ENCODE measurements around the gene ZNF814.
"Not testable (repeated sequence)": the region's sequence is repeated elsewhere in the genome, so short reads cannot be mapped to it uniquely, and the experiment has no call there.

The ZNF814 gene

DNA sequence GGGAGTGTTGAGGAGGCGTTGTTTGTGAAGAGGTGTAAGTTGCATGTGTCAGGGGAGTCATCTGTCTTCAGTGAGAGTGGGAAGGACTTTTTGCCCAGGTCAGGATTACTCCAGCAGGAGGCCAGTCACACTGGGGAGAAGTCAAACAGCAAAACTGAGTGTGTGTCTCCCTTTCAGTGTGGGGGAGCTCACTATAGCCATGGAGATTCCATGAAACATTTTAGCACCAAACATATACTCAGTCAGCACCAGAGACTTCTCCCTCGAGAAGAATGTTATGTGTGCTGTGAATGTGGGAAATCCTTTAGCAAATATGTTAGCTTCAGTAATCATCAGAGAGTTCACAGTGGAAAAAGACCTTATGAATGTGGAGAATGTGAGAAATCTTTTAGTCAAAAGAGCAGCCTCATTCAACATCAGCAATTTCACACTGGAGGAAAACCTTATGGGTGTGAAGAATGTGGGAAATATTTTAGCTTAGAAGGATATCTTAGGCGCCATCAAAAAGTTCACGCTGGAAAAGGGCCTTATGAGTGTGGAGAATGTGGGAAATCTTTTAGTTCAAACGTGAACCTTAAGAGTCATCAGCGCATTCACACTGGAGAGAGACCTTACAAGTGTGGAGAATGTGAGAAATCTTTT is 47.6 kb downstream of the ZNF814 start:
- no peak overlapping the region for H3K4me3 Mint-ChIP-seq
- no peaks in the 10 kb centered on the region for H3K27me3 Mint-ChIP-seq
- peaks cover 11% of the 10 kb centered on the region for H3K36me3 Mint-ChIP-seq
- peaks cover 2% of the 10 kb centered on the region for H3K4me1 Mint-ChIP-seq
- ATAC-seq (ENCODE audit: low read depth), result no peak
- no peak for DNase-seq (ENCODE audit: low spot score in 2 of 2)
- no peak overlapping the region for H3K27ac Mint-ChIP-seq
- H3K9me3 Mint-ChIP-seq, result no peaks in the 10 kb centered on the region

DNA sequence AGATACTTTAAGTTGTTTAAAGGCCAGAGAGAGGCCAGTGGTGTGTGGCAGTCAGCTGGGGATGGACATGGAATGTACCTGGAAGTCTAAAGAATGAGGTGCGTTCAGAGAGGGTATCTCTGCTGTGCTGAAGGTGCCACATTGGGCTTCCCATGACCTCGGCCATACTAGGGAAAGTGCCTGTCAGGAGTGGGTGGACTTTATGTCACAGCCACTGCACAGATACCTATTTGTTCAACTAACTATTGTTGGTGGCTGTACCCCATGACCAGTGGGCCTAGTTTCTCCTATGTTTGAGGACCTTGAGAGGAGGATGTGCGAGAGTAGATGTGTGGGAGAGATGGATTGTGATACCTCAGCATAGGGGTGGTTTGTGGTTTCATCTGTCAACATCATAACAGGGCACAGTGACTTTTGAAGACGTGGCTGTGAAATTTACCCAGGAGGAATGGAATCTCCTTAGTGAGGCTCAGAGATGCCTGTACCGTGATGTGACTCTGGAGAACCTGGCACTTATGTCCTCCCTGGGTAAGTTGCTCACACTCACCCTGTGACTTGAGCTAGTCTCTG is 50.1 kb downstream of the ZNF814 start:
- not testable (repeated sequence) for DNase-seq (ENCODE audit: low spot score in 2 of 2); ATAC-seq (ENCODE audit: low read depth); H3K9me3 Mint-ChIP-seq; H3K4me3 Mint-ChIP-seq; H3K4me1 Mint-ChIP-seq; H3K27me3 Mint-ChIP-seq
- Mint-ChIP-seq H3K36me3 (peaks cover 11% of the 10 kb centered on the region), H3K27ac (peak overlapping the region; percentile 78)

DNA sequence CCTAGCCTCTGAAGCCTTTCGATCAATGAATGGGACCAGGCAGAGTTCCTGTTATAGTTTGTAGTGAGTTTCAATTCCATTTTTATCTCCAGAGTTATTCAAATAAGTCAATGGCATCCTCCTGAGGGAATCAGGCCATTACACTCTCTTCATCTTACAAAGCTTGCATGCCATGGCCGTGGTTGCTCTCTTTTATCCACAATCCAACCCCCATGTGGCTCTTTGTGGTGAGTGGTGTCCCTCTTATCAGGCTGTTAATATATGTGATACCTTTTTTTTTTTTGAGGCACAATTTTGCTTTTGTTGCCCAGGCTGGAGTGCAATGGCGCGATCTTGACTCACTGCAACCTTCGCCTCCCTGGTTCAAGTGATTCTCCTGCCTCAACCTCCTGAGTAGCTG is 51.8 kb downstream of the ZNF814 start:
- not testable (repeated sequence) for H3K27me3 Mint-ChIP-seq; DNase-seq (ENCODE audit: low spot score in 2 of 2); ATAC-seq (ENCODE audit: low read depth); H3K9me3 Mint-ChIP-seq; H3K4me1 Mint-ChIP-seq; H3K27ac Mint-ChIP-seq; H3K4me3 Mint-ChIP-seq
- H3K36me3 Mint-ChIP-seq, result peaks cover 11% of the 10 kb centered on the region

DNA sequence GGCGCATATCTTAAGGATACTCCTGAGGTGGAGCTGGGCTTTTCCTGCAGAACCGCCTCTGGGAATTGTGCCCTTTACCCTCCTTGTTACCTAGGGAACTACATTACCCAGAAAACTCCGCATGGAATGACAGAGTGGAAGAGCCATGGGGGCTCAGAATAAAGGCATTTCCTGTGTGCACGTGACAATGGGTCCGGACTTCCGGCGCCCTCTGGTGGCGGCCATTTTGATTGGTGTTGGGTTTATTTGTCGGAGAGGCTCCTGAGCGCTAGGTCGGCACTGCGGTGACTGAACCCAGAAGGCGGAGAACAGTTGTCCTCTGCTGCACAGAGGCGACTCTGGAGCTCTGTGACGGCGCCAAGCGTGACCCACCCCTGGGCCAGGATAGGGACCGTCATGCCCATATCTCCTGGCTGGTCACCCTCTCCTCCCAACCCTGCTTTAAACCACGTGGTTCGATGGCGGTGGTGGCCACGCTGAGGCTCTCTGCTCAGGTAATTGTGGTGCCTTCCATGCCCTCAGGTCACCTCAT is 58.7 kb downstream of the ZNF814 start, which contains the start of gene ZNF587B:
ZNF587B (plus strand) TSS at position 229 of the 532 bp plus-strand sequence; CDS start at position 459, 230 bp downstream.
- Mint-ChIP-seq H3K27me3 (no peaks in the 10 kb centered on the region), H3K27ac (no peak within 1 kb of the TSS), H3K4me3 (no peak within 1 kb of the TSS), H3K4me1 (peaks cover 13% of the 10 kb centered on the region), H3K9me3 (no peaks in the 10 kb centered on the region), H3K36me3 (peaks cover 17% of the 10 kb centered on the region)
- DNase-seq (ENCODE audit: low spot score in 2 of 2), result no peak
- no peak for ATAC-seq (ENCODE audit: low read depth)

DNA sequence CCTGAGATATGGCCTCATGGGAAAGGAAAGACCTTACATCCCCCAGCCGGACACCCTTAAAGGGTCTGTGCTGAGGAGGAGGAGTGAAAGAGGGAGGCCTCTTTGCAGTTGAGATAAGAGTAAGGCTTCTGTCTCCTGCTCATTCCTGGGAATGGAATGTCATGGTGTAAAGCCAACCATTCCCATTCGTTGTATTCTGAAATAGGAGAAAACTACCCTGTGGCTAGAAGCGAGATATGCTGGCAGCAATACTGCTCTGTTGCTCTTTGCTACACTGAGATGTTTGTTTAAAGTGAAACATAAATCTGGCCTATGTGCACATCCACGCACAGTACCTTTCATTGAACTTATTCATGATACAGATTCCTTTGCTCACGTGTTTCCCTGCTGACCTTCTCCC is 59.5 kb downstream of the ZNF814 start:
- Mint-ChIP-seq H3K4me3 (no peak overlapping the region), H3K27ac (no peak overlapping the region), H3K4me1 (peaks cover 14% of the 10 kb centered on the region), H3K27me3 (no peaks in the 10 kb centered on the region), H3K36me3 (peaks cover 17% of the 10 kb centered on the region), H3K9me3 (no peaks in the 10 kb centered on the region)
- no peak for ATAC-seq (ENCODE audit: low read depth)
- DNase-seq (ENCODE audit: low spot score in 2 of 2), result no peak

DNA sequence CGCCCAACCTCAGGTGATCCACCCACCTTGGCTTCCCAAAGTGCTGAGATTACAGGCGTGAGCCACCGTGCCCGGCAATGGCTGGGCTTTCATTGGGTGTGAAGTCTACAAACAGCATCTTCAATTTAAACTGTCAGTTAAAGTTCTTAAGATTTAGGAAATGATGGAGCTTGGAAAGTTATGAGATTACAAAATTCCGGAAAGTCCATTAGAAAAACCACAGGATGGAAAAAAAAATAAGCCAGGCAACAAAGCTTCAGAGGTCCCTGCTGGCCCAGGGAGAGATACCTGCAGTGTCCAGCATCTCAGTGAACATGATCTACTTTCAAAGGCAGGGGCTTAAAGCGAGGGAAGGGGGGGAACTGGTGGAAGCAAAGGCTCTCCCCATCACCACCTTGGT is 63.3 kb downstream of the ZNF814 start:
- Mint-ChIP-seq H3K27me3 (no peaks in the 10 kb centered on the region), H3K4me3 (no peak overlapping the region), H3K9me3 (no peaks in the 10 kb centered on the region), H3K27ac (no peak overlapping the region), H3K4me1 (peaks cover 40% of the 10 kb centered on the region), H3K36me3 (peaks cover 20% of the 10 kb centered on the region)
- DNase-seq (ENCODE audit: low spot score in 2 of 2) (no peak), ATAC-seq (ENCODE audit: low read depth) (no peak)

DNA sequence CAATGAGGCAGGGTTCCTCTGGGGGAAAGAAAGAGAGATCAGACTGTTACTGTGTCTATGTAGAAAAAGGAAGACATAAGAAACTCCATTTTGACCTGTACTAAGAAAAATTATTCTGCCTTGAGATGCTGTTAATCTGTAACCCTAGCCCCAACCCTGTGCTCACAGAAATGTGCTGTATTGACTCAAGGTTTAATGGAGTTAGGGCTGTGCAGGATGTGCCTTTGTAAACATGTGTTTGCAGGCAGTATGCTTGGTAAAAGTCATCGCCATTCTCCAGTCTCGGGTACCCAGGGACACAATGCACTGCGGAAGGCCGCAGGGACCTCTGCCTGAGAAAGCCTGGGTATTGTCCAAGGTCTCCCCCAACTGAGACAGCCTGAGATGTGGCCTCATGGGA is 65.2 kb downstream of the ZNF814 start:
- not testable (repeated sequence) for ATAC-seq (ENCODE audit: low read depth); H3K4me3 Mint-ChIP-seq; H3K27me3 Mint-ChIP-seq; H3K9me3 Mint-ChIP-seq; DNase-seq (ENCODE audit: low spot score in 2 of 2)
- H3K27ac Mint-ChIP-seq, result peak overlapping the region; percentile 18
- H3K4me1 Mint-ChIP-seq, result peaks cover 43% of the 10 kb centered on the region
- H3K36me3 Mint-ChIP-seq, result peaks cover 13% of the 10 kb centered on the region

DNA sequence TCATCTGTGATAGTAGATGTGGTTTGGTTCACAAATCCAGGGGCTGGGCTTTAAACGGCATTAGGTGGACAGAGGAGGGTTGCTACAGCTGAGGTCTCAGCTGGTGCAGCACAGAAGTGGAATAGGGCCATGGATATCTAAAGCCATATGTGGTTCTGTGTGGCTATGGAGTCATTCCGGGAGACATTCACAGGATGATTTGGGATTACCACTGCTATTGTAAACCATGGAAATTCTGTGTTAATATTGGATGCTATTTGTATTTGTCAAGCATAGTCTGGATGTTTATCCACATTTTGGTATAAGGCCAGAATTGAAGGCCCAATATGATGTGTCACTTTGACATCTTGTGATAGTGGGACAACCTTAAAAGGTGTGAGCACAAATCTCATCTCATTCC is 65.7 kb downstream of the ZNF814 start:
- not testable (repeated sequence) for ATAC-seq (ENCODE audit: low read depth)

DNA sequence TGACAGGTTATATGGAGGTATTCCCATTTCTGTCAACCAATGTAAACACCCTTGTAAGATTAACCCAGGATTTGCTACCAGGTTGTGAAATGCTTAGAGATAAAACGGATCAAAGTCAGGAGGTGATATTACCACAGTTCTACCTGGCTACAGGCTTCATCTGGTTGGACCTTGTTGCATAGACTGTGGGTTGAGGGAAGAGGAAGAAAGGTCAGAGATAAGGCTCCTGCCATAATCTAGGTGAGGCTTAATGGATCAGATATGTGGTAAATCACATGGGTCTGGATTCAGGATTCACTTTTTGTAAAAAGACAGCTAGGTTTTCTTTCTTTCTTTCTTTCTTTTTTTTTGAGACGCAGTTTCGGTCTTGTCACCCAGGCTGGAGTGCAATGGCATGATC is 67.3 kb downstream of the ZNF814 start:
- H3K27ac Mint-ChIP-seq; H3K27me3 Mint-ChIP-seq; H3K36me3 Mint-ChIP-seq; H3K4me3 Mint-ChIP-seq; DNase-seq (ENCODE audit: low spot score in 2 of 2); H3K9me3 Mint-ChIP-seq; ATAC-seq (ENCODE audit: low read depth): not testable (repeated sequence)
- peaks cover 43% of the 10 kb centered on the region for H3K4me1 Mint-ChIP-seq

More for the DNA sequence above, 65.7 kb downstream of the ZNF814 start:
- H3K27me3 Mint-ChIP-seq; H3K4me3 Mint-ChIP-seq; DNase-seq (ENCODE audit: low spot score in 2 of 2); H3K9me3 Mint-ChIP-seq: not testable (repeated sequence)
- Mint-ChIP-seq H3K36me3 (peaks cover 13% of the 10 kb centered on the region), H3K27ac (peak overlapping the region; percentile 18), H3K4me1 (peaks cover 43% of the 10 kb centered on the region)

DNA sequence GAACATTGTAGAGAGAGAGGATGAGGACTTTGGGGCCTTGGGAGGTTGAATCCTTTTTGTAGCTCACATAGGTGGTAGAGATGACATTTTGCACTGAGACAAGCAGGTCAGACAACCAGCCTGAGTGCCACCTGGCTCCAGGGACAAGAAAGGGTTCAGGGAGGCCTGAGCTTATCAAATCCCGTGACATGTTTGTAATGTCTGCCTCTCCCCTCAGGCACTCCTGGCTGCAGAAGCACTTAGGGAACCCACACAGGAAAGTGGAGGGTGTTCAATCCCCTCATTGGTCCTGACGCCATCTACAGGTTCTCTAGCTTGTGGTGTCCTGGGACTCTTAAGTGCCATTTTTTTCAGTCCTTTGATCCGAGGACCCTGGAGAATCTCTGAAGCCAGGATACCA is 67.7 kb downstream of the ZNF814 start:
- DNase-seq (ENCODE audit: low spot score in 2 of 2); ATAC-seq (ENCODE audit: low read depth); H3K9me3 Mint-ChIP-seq; H3K27me3 Mint-ChIP-seq; H3K36me3 Mint-ChIP-seq: not testable (repeated sequence)
- peak overlapping the region; percentile 24 for H3K4me3 Mint-ChIP-seq
- peak overlapping the region; percentile 94 for H3K27ac Mint-ChIP-seq
- peaks cover 42% of the 10 kb centered on the region for H3K4me1 Mint-ChIP-seq

DNA sequence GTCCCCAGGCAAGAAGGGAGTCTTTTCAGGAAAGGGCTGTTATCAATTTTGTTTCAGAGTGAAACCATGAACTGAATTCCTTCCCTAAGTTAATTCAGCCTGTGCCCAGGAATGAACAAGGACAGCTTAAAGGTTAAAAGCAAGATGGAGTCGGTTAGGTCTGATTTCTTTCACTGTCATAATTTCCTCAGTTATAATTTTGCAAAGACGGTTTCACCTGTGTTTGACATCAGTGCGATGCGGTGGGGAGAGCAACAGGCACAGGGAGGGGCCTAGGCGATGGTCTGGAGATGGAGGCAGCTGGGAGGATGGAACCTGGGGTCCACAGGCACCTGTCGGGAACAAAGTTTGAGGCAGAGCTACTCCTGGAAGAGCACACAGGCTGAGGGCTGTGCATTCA is 68.2 kb downstream of the ZNF814 start:
- peak overlapping the region; percentile 94 for H3K27ac Mint-ChIP-seq
- H3K4me3 Mint-ChIP-seq, result peak overlapping the region; percentile 95
- H3K36me3 Mint-ChIP-seq, result peaks cover 3% of the 10 kb centered on the region
- no peaks in the 10 kb centered on the region for H3K27me3 Mint-ChIP-seq
- H3K4me1 Mint-ChIP-seq, result peaks cover 41% of the 10 kb centered on the region
- H3K9me3 Mint-ChIP-seq, result no peaks in the 10 kb centered on the region
- no peak for DNase-seq (ENCODE audit: low spot score in 2 of 2)
- no peak for ATAC-seq (ENCODE audit: low read depth)

DNA sequence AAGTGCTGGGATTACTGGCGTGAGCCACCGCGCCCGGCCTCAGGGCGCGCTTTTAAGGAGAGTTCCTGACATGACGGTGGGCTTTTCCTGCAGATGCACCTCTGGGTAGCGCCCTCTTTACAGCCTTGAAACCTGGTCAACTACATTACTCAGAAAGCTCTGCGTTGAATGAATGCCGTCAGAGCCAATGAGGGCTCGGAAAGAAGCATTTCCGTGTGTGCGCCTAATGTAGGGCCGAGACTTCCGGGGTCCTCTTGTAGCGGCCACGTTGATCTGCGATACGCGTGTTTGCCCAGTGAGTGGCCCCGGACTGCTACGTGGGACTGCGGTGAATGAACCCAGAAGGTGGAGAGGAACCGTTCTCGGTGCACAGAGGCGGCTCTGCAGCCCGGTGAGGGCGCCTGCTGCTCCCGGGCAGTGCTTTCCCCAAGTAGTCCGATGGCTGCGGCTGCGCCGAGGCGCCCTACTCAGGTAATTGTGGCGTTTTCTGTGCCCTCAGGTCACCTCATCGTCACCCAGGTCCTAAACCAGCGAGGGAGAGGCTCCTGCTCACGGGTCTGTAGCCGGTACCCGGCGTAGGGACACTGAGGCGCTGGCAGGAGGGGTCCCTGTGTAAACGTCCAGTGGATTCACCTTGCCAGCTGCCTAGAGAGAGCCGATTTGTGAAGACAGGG is 69.2 kb downstream of the ZNF814 start:
- Mint-ChIP-seq H3K36me3 (peaks cover 3% of the 10 kb centered on the region), H3K4me1 (peaks cover 49% of the 10 kb centered on the region), H3K4me3 (peak overlapping the region; percentile 95), H3K9me3 (no peaks in the 10 kb centered on the region), H3K27ac (peak overlapping the region; percentile 94), H3K27me3 (no peaks in the 10 kb centered on the region)
- ATAC-seq (ENCODE audit: low read depth) (peak; percentile 81), DNase-seq (ENCODE audit: low spot score in 2 of 2) (peak; percentile 57 to 61)

DNA sequence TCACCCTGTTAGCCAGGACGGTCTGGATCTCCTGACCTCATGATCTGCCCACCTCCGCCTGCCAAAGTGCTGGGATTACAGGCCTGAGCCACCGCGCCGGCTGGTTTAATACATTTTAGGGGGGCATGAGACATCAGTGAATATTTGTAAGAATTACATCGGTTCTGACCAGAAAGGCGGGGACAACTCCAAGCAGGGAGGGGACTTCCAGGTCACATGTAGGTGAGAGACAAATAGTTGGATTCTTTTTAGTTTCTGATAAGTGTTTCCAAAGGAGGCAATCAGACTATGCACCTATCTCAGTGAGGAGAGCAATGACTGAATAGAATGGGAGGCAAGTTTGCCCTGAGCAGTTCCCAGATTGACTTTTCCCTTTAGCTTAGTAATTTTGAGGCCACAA is 70.5 kb downstream of the ZNF814 start:
- Mint-ChIP-seq H3K36me3 (peaks cover 3% of the 10 kb centered on the region), H3K27me3 (no peaks in the 10 kb centered on the region), H3K4me1 (peaks cover 47% of the 10 kb centered on the region), H3K9me3 (no peaks in the 10 kb centered on the region), H3K27ac (no peak overlapping the region), H3K4me3 (peak overlapping the region; percentile 57)
- DNase-seq (ENCODE audit: low spot score in 2 of 2) (no peak), ATAC-seq (ENCODE audit: low read depth) (no peak)

DNA sequence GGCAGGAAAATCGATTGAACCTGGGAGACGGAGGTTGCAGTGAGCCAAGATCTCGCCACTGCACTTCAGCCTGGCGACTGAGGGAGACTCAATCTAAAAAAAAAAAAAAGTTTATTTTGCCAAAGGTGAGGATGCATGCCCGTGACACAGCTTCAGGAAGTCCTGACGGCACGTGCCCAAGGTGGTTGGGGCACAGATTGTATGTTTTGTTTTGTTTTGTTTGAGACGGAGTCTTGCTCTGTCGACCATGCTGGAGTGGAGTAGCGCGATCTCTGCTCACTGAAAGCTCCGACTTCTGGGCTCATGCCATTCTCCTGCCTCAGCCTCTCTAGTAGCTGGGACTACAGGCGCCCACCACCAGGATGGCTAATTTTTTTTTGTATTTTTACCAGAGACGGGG is 70.9 kb downstream of the ZNF814 start:
- Mint-ChIP-seq H3K4me1 (peaks cover 45% of the 10 kb centered on the region), H3K36me3 (peaks cover 3% of the 10 kb centered on the region), H3K4me3 (no peak overlapping the region), H3K9me3 (no peaks in the 10 kb centered on the region), H3K27me3 (no peaks in the 10 kb centered on the region), H3K27ac (no peak overlapping the region)
- no peak for DNase-seq (ENCODE audit: low spot score in 2 of 2)
- no peak for ATAC-seq (ENCODE audit: low read depth)

Measured in memory B cell (primary cell).